ENCODE results near the gene POU6F1.
"Not testable (repeated sequence)": the region's sequence is repeated elsewhere in the genome, so short reads cannot be mapped to it uniquely, and the experiment has no call there.

Gene POU6F1

GRCh38 chr12:51229116-51229809 lies 11.4 kb upstream of the POU6F1 start:
- in situ Hi-C loops (cut with MboI; ENCODE audit: low sequenced_read_pairs) = no loop called here

GRCh38 chr12:51227962-51228361 lies 10.1 kb upstream of the POU6F1 start:
- in situ Hi-C loops (cut with MboI; ENCODE audit: low sequenced_read_pairs) = no loop called here

- in situ Hi-C loops (cut with MboI; ENCODE audit: low sequenced_read_pairs) = not testable (repeated sequence)
Observed at GRCh38 chr12:51227112-51227511, 9.2 kb upstream of the POU6F1 start.

GRCh38 chr12:51225771-51226170 lies 7.9 kb upstream of the POU6F1 start:
- in situ Hi-C loops (cut with MboI; ENCODE audit: low sequenced_read_pairs) = no loop called here

- in situ Hi-C loops (cut with MboI; ENCODE audit: low sequenced_read_pairs) = no loop called here
Observed at GRCh38 chr12:51225234-51225633, 7.4 kb upstream of the POU6F1 start.

- in situ Hi-C loops (cut with MboI; ENCODE audit: low sequenced_read_pairs) = no loop called here
Observed at GRCh38 chr12:51224625-51225024, 6.8 kb upstream of the POU6F1 start.

- in situ Hi-C loops (cut with MboI; ENCODE audit: low sequenced_read_pairs) = no loop called here
Observed at GRCh38 chr12:51222461-51222860, 4.6 kb upstream of the POU6F1 start.

- in situ Hi-C loops (cut with MboI; ENCODE audit: low sequenced_read_pairs) = not testable (repeated sequence)
Observed at GRCh38 chr12:51219857-51220256, 2.0 kb upstream of the POU6F1 start.

GRCh38 chr12:51219322-51219721 lies 1.5 kb upstream of the POU6F1 start:
- in situ Hi-C loops (cut with MboI; ENCODE audit: low sequenced_read_pairs) = no loop called here

- in situ Hi-C loops (cut with MboI; ENCODE audit: low sequenced_read_pairs) = no loop called here
Observed at GRCh38 chr12:51218607-51219161, 822 bp upstream of the POU6F1 start.

GRCh38 chr12:51217133-51217967 lies 512 bp downstream of the POU6F1 start:
- in situ Hi-C loops (cut with MboI; ENCODE audit: low sequenced_read_pairs) = no loop called here

- in situ Hi-C loops (cut with MboI; ENCODE audit: low sequenced_read_pairs) = no loop called here
Observed at GRCh38 chr12:51216642-51217041, 1.2 kb downstream of the POU6F1 start.

GRCh38 chr12:51214895-51215294 lies 3.0 kb downstream of the POU6F1 start:
- in situ Hi-C loops (cut with MboI; ENCODE audit: low sequenced_read_pairs) = no loop called here

- in situ Hi-C loops (cut with MboI; ENCODE audit: low sequenced_read_pairs) = no loop called here
Observed at GRCh38 chr12:51210690-51211395, 7.0 kb downstream of the POU6F1 start.

GRCh38 chr12:51209259-51209658 lies 8.6 kb downstream of the POU6F1 start:
- in situ Hi-C loops (cut with MboI; ENCODE audit: low sequenced_read_pairs) = no loop called here

- in situ Hi-C loops (cut with MboI; ENCODE audit: low sequenced_read_pairs) = no loop called here
Observed at GRCh38 chr12:51208016-51208660, 9.7 kb downstream of the POU6F1 start.

- in situ Hi-C loops (cut with MboI; ENCODE audit: low sequenced_read_pairs) = no loop called here
Observed at GRCh38 chr12:51205350-51205749, 12.5 kb downstream of the POU6F1 start.

- in situ Hi-C loops (cut with MboI; ENCODE audit: low sequenced_read_pairs) = no loop called here
Observed at GRCh38 chr12:51202718-51203117, 15.1 kb downstream of the POU6F1 start.

- in situ Hi-C loops (cut with MboI; ENCODE audit: low sequenced_read_pairs) = no loop called here
Observed at GRCh38 chr12:51200806-51201205, 17.1 kb downstream of the POU6F1 start.

GRCh38 chr12:51200156-51200555 lies 17.7 kb downstream of the POU6F1 start:
- in situ Hi-C loops (cut with MboI; ENCODE audit: low sequenced_read_pairs) = no loop called here

All from hTERT RPE-1 (cell line).